Pancreas (tissue), 10 donors: ENCODE data around the gene MBD2. TPM values are rescaled to one million over a fixed set of nuclear protein-coding genes. Genes with fewer than 3 reads are reported as not detected.

ENCODE experiments used
- ATAC-seq, 4 donors: fragments of 200-7000 bp; cut with Tn5 transposase; one replicate each; pipeline versions ENCODE4 v1.8.0 to v1.9.1; 2020; ENCODE audit warnings: mild to moderate bottlenecking in 4 of 4, moderate library complexity in 4 of 4
- DNase-seq, 6 donors: peaks; one replicate each; pipeline ENCODE4 v3.0.0-alpha.2; 2020
- FAIRE-seq: peaks from 2 replicates; lab custom pipeline; 2012; peaks lifted over from hg19 to GRCh38; lab: Jason Lieb, UNC
- H3K27ac ChIP-seq, 4 donors: fragments of 200-600 bp; sonication (generic); 1 replicate in 3 of 4; 2 replicates in 1 of 4; pipeline versions ENCODE4 v1.5.0 to v1.8.0; 2020
- H3K27me3 ChIP-seq, 4 donors: fragments of 200-600 bp; one replicate each; pipeline ENCODE4 v1.8.0; 2021
- H3K36me3 ChIP-seq, 3 donors: fragments of 200-600 bp; sonication (generic) in 1 of 3; one replicate each; pipeline versions ENCODE4 v1.5.0 to v1.8.0; 2020 to 2021
- H3K4me1 ChIP-seq, 3 donors: fragments of 200-600 bp; one replicate each; pipeline ENCODE4 v1.8.0; 2021
- H3K4me3 ChIP-seq, 4 donors: fragments of 200-600 bp; sonication (generic) in 2 of 4; one replicate each; pipeline versions ENCODE4 v1.5.0 to v1.8.0; 2020 to 2021
- H3K9me3 ChIP-seq, 4 donors: fragments of 200-600 bp; one replicate each; pipeline ENCODE4 v1.8.0; 2021
- CTCF ChIP-seq, 4 donors: fragments of 200-600 bp; sonication (generic) in 3 of 4; IDR thresholded peaks; one replicate each; pipeline versions ENCODE4 v1.5.0 to v1.8.0; 2021; ENCODE audit warnings: antibody characterized with exemption in 4 of 4
- WGBS, 2 donors: extraction: QIAGEN DNeasy Blood & Tissue Kit; methylation state at CpG; one replicate each; pipeline ENCODE4 v1.1.7; 2013; 5-methylcytosine and 5-hydroxymethylcytosine counted together
- intact Hi-C, 3 donors: fragments of 100-400 bp; cut with DNase I; formaldehyde crosslinking; loops; one replicate each; pipeline versions ENCODE4 v1.11.1 to v1.14.2; 2022
- polyA plus RNA-seq, 2 donors: library from polyadenylated mRNA; stranded (reverse); fragments of 200-250 nt; gene quantifications; one replicate each; pipeline ENCODE4 v1.2.3, GENCODE V29; 2013
- total RNA-seq, 6 donors: library from RNA; stranded (reverse); fragmentation: NEBNext Ultra II Directional in 4 of 6; extraction: Animal tissue kit (Norgen Biotek cat#: 25700) in 4 of 6; gene quantifications; one replicate each; pipeline versions ENCODE4 v1.2.1 to v1.2.4, GENCODE V29; 2021 to 2023
- donor health status: healthy with polysubstance abuse.
- donor health status: DM: no; HTN: no; CAD: no; lungs with moderate emphysema.
- donor health status: DM: no; HTN: no; CAD: no.
- donor health status: control.
- donor health status: control.
- donor health status: Bipolar disorder and iron deficiency.
- donor health status: DM: yes; HTN: yes; CAD: no.
- donor health status: DM: no; HTN: no; CAD: no.
- donor health status: DM: no; HTN: no; CAD: no.
- donor health status: DM: yes; HTN: yes; CAD: no.

Gene MBD2
- total and polyA plus RNA-seq, 8 donors = 15.7 to 60.5 (median 47.0) TPM

GRCh38 chr18:54169431-54170403 lies 54.8 kb downstream of the MBD2 start:
- intact Hi-C loops = no loop called here
- no peak for TF ChIP-seq CTCF (IDR thresholded peaks at IDR 0.05)
- H3K27me3 ChIP-seq = no peaks in the 10 kb centered on the region
- ATAC-seq (no peak), FAIRE-seq (no peak), DNase-seq (no peak)
- no peak overlapping the region for H3K4me3 ChIP-seq
- no peaks in the 10 kb centered on the region for H3K9me3 ChIP-seq
- no peak overlapping the region for H3K27ac ChIP-seq
- peaks cover 0 to 9% (median 0%) of the 10 kb centered on the region in 3 donors for H3K36me3 ChIP-seq
- 94% methylated on average over 4 of the region's 4 CpGs for WGBS, 2 donors
- no peaks in the 10 kb centered on the region for H3K4me1 ChIP-seq

GRCh38 chr18:54165450-54165849 lies 59.0 kb downstream of the MBD2 start:
- 95 to 100% methylated on average over 1 of the region's 1 CpG for WGBS, 2 donors
- ATAC-seq (no peak), FAIRE-seq (no peak), DNase-seq (no peak)
- no peak overlapping the region for H3K27ac ChIP-seq
- intact Hi-C loops = no loop called here
- peaks cover 0 to 35% (median 0%) of the 10 kb centered on the region in 3 donors for H3K36me3 ChIP-seq
- no peaks in the 10 kb centered on the region for H3K27me3 ChIP-seq
- H3K4me3 ChIP-seq = no peak overlapping the region
- H3K9me3 ChIP-seq = no peaks in the 10 kb centered on the region
- no peaks in the 10 kb centered on the region for H3K4me1 ChIP-seq
- no peak for TF ChIP-seq CTCF (IDR thresholded peaks at IDR 0.05)

- FAIRE-seq = no peak
- ATAC-seq = no peak
- H3K36me3 ChIP-seq = peaks cover 0 to 44% (median 2%) of the 10 kb centered on the region in 3 donors
Observed at GRCh38 chr18:54163453-54163852, 61.0 kb downstream of the MBD2 start.

GRCh38 chr18:54162431-54162830 lies 62.0 kb downstream of the MBD2 start:
- Histone ChIP-seq H3K4me1 (no peaks in the 10 kb centered on the region), H3K27me3 (no peaks in the 10 kb centered on the region), H3K4me3 (no peak overlapping the region), H3K9me3 (no peaks in the 10 kb centered on the region), H3K27ac (no peak overlapping the region), H3K36me3 (peaks cover 0 to 47% (median 3%) of the 10 kb centered on the region in 3 donors)
- 69 to 97% methylated on average over 2 of the region's 2 CpGs for WGBS, 2 donors
- DNase-seq (no peak), ATAC-seq (no peak), FAIRE-seq (no peak)
- TF ChIP-seq CTCF (IDR thresholded peaks at IDR 0.05) = no peak
- intact Hi-C loops = no loop called here

More at GRCh38 chr18:54163453-54163852, 61.0 kb downstream of the MBD2 start:
- no peak for TF ChIP-seq CTCF (IDR thresholded peaks at IDR 0.05)
- Histone ChIP-seq H3K27me3 (no peaks in the 10 kb centered on the region), H3K27ac (no peak overlapping the region), H3K4me3 (no peak overlapping the region), H3K9me3 (no peaks in the 10 kb centered on the region), H3K4me1 (no peaks in the 10 kb centered on the region)
- WGBS, 2 donors = 89 to 98% methylated on average over 1 of the region's 1 CpG
- no peak for DNase-seq
- intact Hi-C loops = no loop called here

GRCh38 chr18:54161267-54161666 lies 63.2 kb downstream of the MBD2 start:
- H3K27ac ChIP-seq = no peak overlapping the region
- DNase-seq (no peak), FAIRE-seq (no peak), ATAC-seq (no peak)
- no peak for TF ChIP-seq CTCF (IDR thresholded peaks at IDR 0.05)
- H3K4me1 ChIP-seq = no peaks in the 10 kb centered on the region
- intact Hi-C loops = no loop called here
- no peak overlapping the region for H3K4me3 ChIP-seq
- no peaks in the 10 kb centered on the region for H3K9me3 ChIP-seq
- peaks cover 0 to 51% (median 3%) of the 10 kb centered on the region in 3 donors for H3K36me3 ChIP-seq
- no peaks in the 10 kb centered on the region for H3K27me3 ChIP-seq
